HG03354 (cell line): ENCODE results near the gene GCC1.
A peak's percentile ranks its signal among the peaks of the same experiment; 100 is the strongest.
"Not testable (repeated sequence)": the region's sequence is repeated elsewhere in the genome, so short reads cannot be mapped to it uniquely, and the experiment has no call there.

Experiments
- ATAC-seq: cut with Tn5 transposase; IDR thresholded peaks from one replicate; pipeline ENCODE4 v1.9.1; 2021; ENCODE audit warnings: mild to moderate bottlenecking; ENCODE audit not compliant: unreplicated experiment, poor library complexity, severe bottlenecking

The GCC1 gene

GRCh38 chr7:127591189-127591588 is 5.8 kb upstream of the GCC1 start:
- no peak for ATAC-seq

GRCh38 chr7:127589896-127590295 is 4.5 kb upstream of the GCC1 start:
- no peak for ATAC-seq

GRCh38 chr7:127588697-127589482 is 3.5 kb upstream of the GCC1 start:
- peak; percentile 7 for ATAC-seq

- peak; percentile 79 for ATAC-seq
Observed at GRCh38 chr7:127588019-127588696, 2.8 kb upstream of the GCC1 start, which contains the start of gene ARF5. Gene ARF5 (plus strand): TSS chr7:127588411. CDS start chr7:127588499, 88 bp downstream.

GRCh38 chr7:127587663-127588018 is 2.2 kb upstream of the GCC1 start:
- no peak for ATAC-seq

GRCh38 chr7:127586346-127586745 is 950 bp upstream of the GCC1 start:
- no peak for ATAC-seq

GRCh38 chr7:127584648-127585043 is 750 bp downstream of the GCC1 start:
- ATAC-seq: no peak

- no peak for ATAC-seq
Observed at GRCh38 chr7:127582361-127582760, 3.0 kb downstream of the GCC1 start.

GRCh38 chr7:127581716-127582115 is 3.7 kb downstream of the GCC1 start:
- ATAC-seq: no peak

- ATAC-seq: no peak
Observed at GRCh38 chr7:127580612-127581011, 4.8 kb downstream of the GCC1 start.

GRCh38 chr7:127578711-127579275 is 6.6 kb downstream of the GCC1 start:
- ATAC-seq: no peak

- ATAC-seq: no peak
Observed at GRCh38 chr7:127578036-127578684, 7.2 kb downstream of the GCC1 start.

GRCh38 chr7:127571741-127572505 is 13.5 kb downstream of the GCC1 start:
- ATAC-seq: no peak

GRCh38 chr7:127568034-127568433 is 17.4 kb downstream of the GCC1 start:
- not testable (repeated sequence) for ATAC-seq

GRCh38 chr7:127566242-127566641 is 19.2 kb downstream of the GCC1 start:
- ATAC-seq: no peak

GRCh38 chr7:127557803-127558202 is 27.6 kb downstream of the GCC1 start:
- no peak for ATAC-seq

GRCh38 chr7:127556404-127556803 is 29.0 kb downstream of the GCC1 start:
- no peak for ATAC-seq

- ATAC-seq: no peak
Observed at GRCh38 chr7:127551941-127552340, 33.5 kb downstream of the GCC1 start.

GRCh38 chr7:127550247-127550646 is 35.1 kb downstream of the GCC1 start:
- ATAC-seq: no peak

- no peak for ATAC-seq
Observed at GRCh38 chr7:127546313-127546712, 39.1 kb downstream of the GCC1 start.
